GM12875 (cell line): ENCODE results near the gene TH.

Experiments used
- H3K4me3 ChIP-seq: one replicate; pipeline ENCODE4 v1.5.1; 2011; ENCODE audit warnings: low read depth, low read length, control low read depth
- CTCF ChIP-seq: IDR thresholded peaks from 2 replicates; pipeline ENCODE4 v1.5.1; 2011; ENCODE audit warnings: low read depth, mild to moderate bottlenecking, control low read depth, inconsistent platforms, low read length, moderate library complexity, borderline replicate concordance; ENCODE audit not compliant: insufficient read depth

Gene TH

GRCh38 chr11:2149864-2150847 lies 21.5 kb downstream of the TH start:
- H3K4me3 ChIP-seq = no peak overlapping the region
- 0 out of 2 replicates have a peak, but pooled peaks have one; percentile 5 for TF ChIP-seq CTCF

GRCh38 chr11:2149460-2149859 lies 22.2 kb downstream of the TH start:
- TF ChIP-seq CTCF = no peak
- no peak overlapping the region for H3K4me3 ChIP-seq

GRCh38 chr11:2148595-2148994 lies 23.0 kb downstream of the TH start:
- no peak overlapping the region for H3K4me3 ChIP-seq
- no peak for TF ChIP-seq CTCF

- H3K4me3 ChIP-seq = no peak overlapping the region
- no peak for TF ChIP-seq CTCF
Observed at GRCh38 chr11:2147391-2147790, 24.2 kb downstream of the TH start.

- no peak for TF ChIP-seq CTCF
- no peak overlapping the region for H3K4me3 ChIP-seq
Observed at GRCh38 chr11:2146051-2146450, 25.6 kb downstream of the TH start.

DNA sequence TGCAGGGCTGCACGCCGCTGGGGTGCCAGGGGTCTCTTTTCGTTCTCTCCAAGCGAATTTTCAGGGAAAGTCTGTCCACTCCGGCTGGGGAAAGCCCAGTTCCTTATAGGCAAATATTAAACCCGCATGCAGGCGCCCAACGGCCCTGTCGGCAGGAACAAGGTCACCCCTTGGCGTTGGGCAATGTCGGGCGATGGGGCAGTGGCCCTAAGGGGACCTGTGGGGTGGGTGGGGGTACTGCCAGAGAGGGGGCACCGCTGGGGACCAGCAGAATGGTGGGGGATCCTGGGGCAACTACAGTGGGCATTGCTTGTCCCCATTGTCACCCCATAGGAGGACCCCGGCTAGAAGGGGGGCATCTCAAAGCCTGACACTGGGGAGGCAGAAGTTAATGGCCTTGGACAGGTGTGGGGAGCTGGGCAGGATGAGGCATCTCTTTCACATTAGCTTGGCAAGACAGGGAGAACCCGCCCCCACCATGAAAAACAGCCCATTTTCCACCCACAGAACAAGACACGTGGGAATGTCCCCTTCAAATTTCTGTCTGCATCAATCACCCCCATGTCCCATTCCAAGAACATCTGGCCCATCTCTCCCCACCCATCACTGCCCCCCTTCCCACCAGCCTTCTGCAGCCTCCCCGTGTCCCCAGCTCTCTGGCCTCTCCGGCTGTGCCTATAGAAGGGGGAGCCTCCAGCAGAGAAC lies 26.9 kb downstream of the TH start:
- H3K4me3 ChIP-seq = no peak overlapping the region
- no peak for TF ChIP-seq CTCF
